ENCODE results near the gene MYRF.

- TF ChIP-seq POLR2A (IDR thresholded peaks at IDR 0.05; ENCODE audit: low read depth, low read length) (no peak), POLR2AphosphoS5 (IDR thresholded peaks at IDR 0.05; ENCODE audit: insufficient read depth, low read depth, low read length) (no peak)
- TF ChIP-seq, protein P1, sequence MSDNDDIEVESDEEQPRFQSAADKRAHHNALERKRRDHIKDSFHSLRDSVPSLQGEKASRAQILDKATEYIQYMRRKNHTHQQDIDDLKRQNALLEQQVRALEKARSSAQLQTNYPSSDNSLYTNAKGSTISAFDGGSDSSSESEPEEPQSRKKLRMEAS (IDR thresholded peaks at IDR 0.05; ENCODE audit: insufficient read depth, insufficient read length) = no peak
- TF ChIP-seq, protein P2, sequence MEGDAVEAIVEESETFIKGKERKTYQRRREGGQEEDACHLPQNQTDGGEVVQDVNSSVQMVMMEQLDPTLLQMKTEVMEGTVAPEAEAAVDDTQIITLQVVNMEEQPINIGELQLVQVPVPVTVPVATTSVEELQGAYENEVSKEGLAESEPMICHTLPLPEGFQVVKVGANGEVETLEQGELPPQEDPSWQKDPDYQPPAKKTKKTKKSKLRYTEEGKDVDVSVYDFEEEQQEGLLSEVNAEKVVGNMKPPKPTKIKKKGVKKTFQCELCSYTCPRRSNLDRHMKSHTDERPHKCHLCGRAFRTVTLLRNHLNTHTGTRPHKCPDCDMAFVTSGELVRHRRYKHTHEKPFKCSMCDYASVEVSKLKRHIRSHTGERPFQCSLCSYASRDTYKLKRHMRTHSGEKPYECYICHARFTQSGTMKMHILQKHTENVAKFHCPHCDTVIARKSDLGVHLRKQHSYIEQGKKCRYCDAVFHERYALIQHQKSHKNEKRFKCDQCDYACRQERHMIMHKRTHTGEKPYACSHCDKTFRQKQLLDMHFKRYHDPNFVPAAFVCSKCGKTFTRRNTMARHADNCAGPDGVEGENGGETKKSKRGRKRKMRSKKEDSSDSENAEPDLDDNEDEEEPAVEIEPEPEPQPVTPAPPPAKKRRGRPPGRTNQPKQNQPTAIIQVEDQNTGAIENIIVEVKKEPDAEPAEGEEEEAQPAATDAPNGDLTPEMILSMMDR (IDR thresholded peaks at IDR 0.05; ENCODE audit: extremely low read depth in 1 of 2, insufficient read depth in 1 of 2, low read depth in 1 of 2, low read length in 2 of 2) = no peak
Measured at GRCh38 chr11:61719978-61720377, 32.5 kb upstream of the MYRF start.
